ENCODE measurements around the gene PRTFDC1.

Gene PRTFDC1

GRCh38 chr10:24814568-24815313, 137.7 kb downstream of the PRTFDC1 start:
- no peak overlapping the region for H3K23ac ChIP-seq (ENCODE audit: low read length in 2 of 2)
- no peak overlapping the region for H2BK15ac ChIP-seq (ENCODE audit: low read depth, poor library complexity, severe bottlenecking)
- H2BK5ac ChIP-seq (ENCODE audit: low read depth, low read length, poor library complexity, severe bottlenecking), result no peak overlapping the region
- H4K8ac ChIP-seq (ENCODE audit: low read length), result no peak overlapping the region
- no peak overlapping the region for H3K27ac ChIP-seq (ENCODE audit: low read length, poor library complexity, severe bottlenecking)
- H3K79me1 ChIP-seq (replicated peaks; ENCODE audit: low read length, poor library complexity, severe bottlenecking), result no peaks in the 10 kb centered on the region
- H3K36me3 ChIP-seq (ENCODE audit: control insufficient read depth in 1 of 2, insufficient read depth in 2 of 2, low read depth in 1 of 2, low read length in 2 of 2), result no peaks in the 10 kb centered on the region
- WGBS, result 75% methylated on average over 10 of the region's 11 CpGs
- no peak overlapping the region for H2AK5ac ChIP-seq (ENCODE audit: low read length, severe bottlenecking)
- no peaks in the 10 kb centered on the region for H3K9me3 ChIP-seq (ENCODE audit: control insufficient read depth, low read length)
- H3K9ac ChIP-seq (ENCODE audit: low read length), result no peak overlapping the region
- no peak overlapping the region for H4K91ac ChIP-seq (ENCODE audit: low read length)
- DNase-seq, result peak; percentile 19
- no peak overlapping the region for H3K14ac ChIP-seq (ENCODE audit: low read length in 2 of 2)
- H3K18ac ChIP-seq (ENCODE audit: low read depth in 1 of 2, low read length in 2 of 2), result no peak overlapping the region
- H3K4me1 ChIP-seq (ENCODE audit: control insufficient read depth, insufficient read depth, low read depth, low read length), result no peaks in the 10 kb centered on the region
- H3K27me3 ChIP-seq (ENCODE audit: control insufficient read depth in 1 of 2, insufficient read depth in 1 of 2, low read length in 2 of 2), result no peaks in the 10 kb centered on the region
- H2BK120ac ChIP-seq (ENCODE audit: low read depth, low read length), result no peak overlapping the region
- H3K4me3 ChIP-seq (ENCODE audit: insufficient read depth in 1 of 2, low read depth in 1 of 2, low read length in 2 of 2), result no peak overlapping the region
- no peak overlapping the region for H3K4ac ChIP-seq (ENCODE audit: low read depth in 1 of 2, low read length in 2 of 2)
- H2BK12ac ChIP-seq (ENCODE audit: low read length in 2 of 2), result no peak overlapping the region
- H3K4me2 ChIP-seq (ENCODE audit: low read length, poor library complexity, severe bottlenecking), result no peak overlapping the region
- no peak overlapping the region for H2AFZ ChIP-seq (ENCODE audit: low read depth, low read length)

GRCh38 chr10:24813856-24814255, 138.6 kb downstream of the PRTFDC1 start:
- Histone ChIP-seq H2BK5ac (ENCODE audit: low read depth, low read length, poor library complexity, severe bottlenecking) (no peak overlapping the region), H3K23ac (ENCODE audit: low read length in 2 of 2) (no peak overlapping the region), H3K14ac (ENCODE audit: low read length in 2 of 2) (no peak overlapping the region), H4K8ac (ENCODE audit: low read length) (no peak overlapping the region), H3K27ac (ENCODE audit: low read length, poor library complexity, severe bottlenecking) (no peak overlapping the region), H2BK15ac (ENCODE audit: low read depth, poor library complexity, severe bottlenecking) (no peak overlapping the region), H3K4ac (ENCODE audit: low read depth in 1 of 2, low read length in 2 of 2) (no peak overlapping the region), H2BK12ac (ENCODE audit: low read length in 2 of 2) (no peak overlapping the region), H4K91ac (ENCODE audit: low read length) (no peak overlapping the region), H3K27me3 (ENCODE audit: control insufficient read depth in 1 of 2, insufficient read depth in 1 of 2, low read length in 2 of 2) (no peaks in the 10 kb centered on the region), H3K4me3 (ENCODE audit: insufficient read depth in 1 of 2, low read depth in 1 of 2, low read length in 2 of 2) (no peak overlapping the region), H2AK5ac (ENCODE audit: low read length, severe bottlenecking) (no peak overlapping the region), H3K18ac (ENCODE audit: low read depth in 1 of 2, low read length in 2 of 2) (no peak overlapping the region), H3K4me1 (ENCODE audit: control insufficient read depth, insufficient read depth, low read depth, low read length) (no peaks in the 10 kb centered on the region), H3K36me3 (ENCODE audit: control insufficient read depth in 1 of 2, insufficient read depth in 2 of 2, low read depth in 1 of 2, low read length in 2 of 2) (no peaks in the 10 kb centered on the region), H2AFZ (ENCODE audit: low read depth, low read length) (no peak overlapping the region), H3K9me3 (ENCODE audit: control insufficient read depth, low read length) (no peaks in the 10 kb centered on the region), H3K9ac (ENCODE audit: low read length) (no peak overlapping the region), H3K79me1 (replicated peaks; ENCODE audit: low read length, poor library complexity, severe bottlenecking) (no peaks in the 10 kb centered on the region), H3K4me2 (ENCODE audit: low read length, poor library complexity, severe bottlenecking) (no peak overlapping the region), H2BK120ac (ENCODE audit: low read depth, low read length) (no peak overlapping the region)
- no peak for DNase-seq
- 97% methylated on average over 4 of the region's 4 CpGs for WGBS

- H2BK12ac ChIP-seq (ENCODE audit: low read length in 2 of 2), result no peak overlapping the region
- H3K79me1 ChIP-seq (replicated peaks; ENCODE audit: low read length, poor library complexity, severe bottlenecking), result no peaks in the 10 kb centered on the region
- H3K9me3 ChIP-seq (ENCODE audit: control insufficient read depth, low read length), result no peaks in the 10 kb centered on the region
- no peaks in the 10 kb centered on the region for H3K27me3 ChIP-seq (ENCODE audit: control insufficient read depth in 1 of 2, insufficient read depth in 1 of 2, low read length in 2 of 2)
- H3K23ac ChIP-seq (ENCODE audit: low read length in 2 of 2), result no peak overlapping the region
- no peak overlapping the region for H2AK5ac ChIP-seq (ENCODE audit: low read length, severe bottlenecking)
- no peaks in the 10 kb centered on the region for H3K4me1 ChIP-seq (ENCODE audit: control insufficient read depth, insufficient read depth, low read depth, low read length)
- H3K27ac ChIP-seq (ENCODE audit: low read length, poor library complexity, severe bottlenecking), result no peak overlapping the region
- no peaks in the 10 kb centered on the region for H3K36me3 ChIP-seq (ENCODE audit: control insufficient read depth in 1 of 2, insufficient read depth in 2 of 2, low read depth in 1 of 2, low read length in 2 of 2)
- no peak overlapping the region for H2BK5ac ChIP-seq (ENCODE audit: low read depth, low read length, poor library complexity, severe bottlenecking)
- no peak overlapping the region for H3K4me2 ChIP-seq (ENCODE audit: low read length, poor library complexity, severe bottlenecking)
- H3K4ac ChIP-seq (ENCODE audit: low read depth in 1 of 2, low read length in 2 of 2), result no peak overlapping the region
- H3K18ac ChIP-seq (ENCODE audit: low read depth in 1 of 2, low read length in 2 of 2), result no peak overlapping the region
- no peak overlapping the region for H2AFZ ChIP-seq (ENCODE audit: low read depth, low read length)
- 90% methylated on average over 5 of the region's 5 CpGs for WGBS
- H3K9ac ChIP-seq (ENCODE audit: low read length), result no peak overlapping the region
- H2BK120ac ChIP-seq (ENCODE audit: low read depth, low read length), result no peak overlapping the region
- peak overlapping the region in 1 of 2 experiments; percentile 92 for H3K14ac ChIP-seq (ENCODE audit: low read length in 2 of 2)
- H4K8ac ChIP-seq (ENCODE audit: low read length), result no peak overlapping the region
- no peak overlapping the region for H4K91ac ChIP-seq (ENCODE audit: low read length)
- H3K4me3 ChIP-seq (ENCODE audit: insufficient read depth in 1 of 2, low read depth in 1 of 2, low read length in 2 of 2), result no peak overlapping the region
- DNase-seq, result no peak
- H2BK15ac ChIP-seq (ENCODE audit: low read depth, poor library complexity, severe bottlenecking), result no peak overlapping the region
Measured at GRCh38 chr10:24806262-24806661, 146.1 kb downstream of the PRTFDC1 start.

- no peak overlapping the region for H2BK120ac ChIP-seq (ENCODE audit: low read depth, low read length)
- H3K4ac ChIP-seq (ENCODE audit: low read depth in 1 of 2, low read length in 2 of 2), result no peak overlapping the region
- H2AFZ ChIP-seq (ENCODE audit: low read depth, low read length), result no peak overlapping the region
- H2BK15ac ChIP-seq (ENCODE audit: low read depth, poor library complexity, severe bottlenecking), result no peak overlapping the region
- no peak for DNase-seq
- H3K9me3 ChIP-seq (ENCODE audit: control insufficient read depth, low read length), result no peaks in the 10 kb centered on the region
- no peak overlapping the region for H3K14ac ChIP-seq (ENCODE audit: low read length in 2 of 2)
- H2AK5ac ChIP-seq (ENCODE audit: low read length, severe bottlenecking), result no peak overlapping the region
- H4K91ac ChIP-seq (ENCODE audit: low read length), result no peak overlapping the region
- no peak overlapping the region for H3K4me3 ChIP-seq (ENCODE audit: insufficient read depth in 1 of 2, low read depth in 1 of 2, low read length in 2 of 2)
- no peak overlapping the region for H2BK12ac ChIP-seq (ENCODE audit: low read length in 2 of 2)
- no peak overlapping the region for H2BK5ac ChIP-seq (ENCODE audit: low read depth, low read length, poor library complexity, severe bottlenecking)
- no peaks in the 10 kb centered on the region for H3K36me3 ChIP-seq (ENCODE audit: control insufficient read depth in 1 of 2, insufficient read depth in 2 of 2, low read depth in 1 of 2, low read length in 2 of 2)
- H3K4me2 ChIP-seq (ENCODE audit: low read length, poor library complexity, severe bottlenecking), result no peak overlapping the region
- H3K23ac ChIP-seq (ENCODE audit: low read length in 2 of 2), result no peak overlapping the region
- no peak overlapping the region for H3K18ac ChIP-seq (ENCODE audit: low read depth in 1 of 2, low read length in 2 of 2)
- H4K8ac ChIP-seq (ENCODE audit: low read length), result no peak overlapping the region
- H3K4me1 ChIP-seq (ENCODE audit: control insufficient read depth, insufficient read depth, low read depth, low read length), result no peaks in the 10 kb centered on the region
- H3K27me3 ChIP-seq (ENCODE audit: control insufficient read depth in 1 of 2, insufficient read depth in 1 of 2, low read length in 2 of 2), result no peaks in the 10 kb centered on the region
- no peak overlapping the region for H3K27ac ChIP-seq (ENCODE audit: low read length, poor library complexity, severe bottlenecking)
- H3K9ac ChIP-seq (ENCODE audit: low read length), result no peak overlapping the region
- H3K79me1 ChIP-seq (replicated peaks; ENCODE audit: low read length, poor library complexity, severe bottlenecking), result no peaks in the 10 kb centered on the region
Measured at GRCh38 chr10:24804956-24805355, 147.4 kb downstream of the PRTFDC1 start.

Data from mesenchymal stem cell (in vitro differentiated cells and primary cell).